IMR-90 (cell line): ENCODE results near the gene PDLIM1. TPM values are rescaled to one million over a fixed set of nuclear protein-coding genes. Genes with fewer than 3 reads are reported as not detected.

Experiments
- ATAC-seq: fragments of 200-7000 bp; cut with Tn5 transposase; 2 replicates; pipeline ENCODE4 v1.9.1; 2020; ENCODE audit warnings: low read depth, mild to moderate bottlenecking, moderate library complexity
- BruUV-seq: library from RNA; stranded (reverse); fragments of 400-500 nt; replicated peaks from 2 replicates; lab custom pipeline; 2021; lab: Mats Ljungman, UMichigan
- CTCF ChIA-PET: fragments of 300-600 bp; formaldehyde crosslinking; extraction: SDS; loops from one replicate; lab custom pipeline; 2021; ENCODE audit warnings: antibody characterized with exemption; lab: Yijun Ruan, JAX
- POLR2A ChIA-PET: fragments of 300-600 bp; sonication (Branson Sonifier 250); formaldehyde crosslinking; loops from one replicate; lab custom pipeline; 2022; ENCODE audit warnings: antibody characterized with exemption; ENCODE audit not compliant: unreplicated experiment; lab: Charles Lee
- DNase-seq: peaks from one replicate; pipeline ENCODE4 v3.0.0; 2013
- H2AFZ ChIP-seq: replicated peaks from 2 replicates; pipeline ENCODE3; 2013; ENCODE audit warnings: low read length, mild to moderate bottlenecking; ENCODE audit not compliant: poor library complexity
- H2AK5ac ChIP-seq: 2 replicates; pipeline ENCODE4 v1.6.1; 2013; ENCODE audit warnings: low read depth, low read length, inconsistent platforms
- H2AK9ac ChIP-seq: replicated peaks from 2 replicates; pipeline ENCODE3; 2013; ENCODE audit warnings: mild to moderate bottlenecking, low read depth, low read length, moderate library complexity; ENCODE audit not compliant: poor library complexity
- H2BK120ac ChIP-seq: 2 replicates; pipeline ENCODE4 v1.6.1; 2013; ENCODE audit warnings: low read depth, low read length, inconsistent platforms
- H2BK15ac ChIP-seq: 3 replicates; pipeline ENCODE4 v1.6.1; 2013; ENCODE audit warnings: low read depth, low read length, inconsistent platforms
- H2BK20ac ChIP-seq: 2 replicates; pipeline ENCODE4 v1.6.1; 2013; ENCODE audit warnings: low read depth, mild to moderate bottlenecking, inconsistent platforms, low read length, moderate library complexity
- H2BK5ac ChIP-seq: 2 replicates; pipeline ENCODE4 v1.6.1; 2013; ENCODE audit warnings: mild to moderate bottlenecking, low read depth, low read length, inconsistent platforms; ENCODE audit not compliant: poor library complexity, severe bottlenecking
- H3K14ac ChIP-seq: replicated peaks from 2 replicates; pipeline ENCODE4 v1.6.1; 2013; ENCODE audit warnings: low read depth, low read length, inconsistent platforms
- H3K18ac ChIP-seq: 2 replicates; pipeline ENCODE4 v1.6.1; 2013; ENCODE audit warnings: low read depth, low read length, control low read depth
- H3K23ac ChIP-seq: 2 replicates; pipeline ENCODE4 v1.6.1; 2013; ENCODE audit warnings: low read depth, low read length, inconsistent platforms
- H3K27ac ChIP-seq: 2 replicates; pipeline ENCODE4 v1.5.1; 2013; ENCODE audit warnings: mild to moderate bottlenecking, control low read depth, low read length; ENCODE audit not compliant: insufficient read depth
- H3K27me3 ChIP-seq: 2 replicates; pipeline ENCODE4 v1.6.1; 2013; ENCODE audit warnings: low read length; ENCODE audit not compliant: control insufficient read depth, insufficient read depth
- H3K36me3 ChIP-seq: 2 replicates; pipeline ENCODE4 v1.6.1; 2013; ENCODE audit warnings: low read length, mixed read lengths; ENCODE audit not compliant: control insufficient read depth, insufficient read depth
- H3K4ac ChIP-seq: 2 replicates; pipeline ENCODE4 v1.6.1; 2013; ENCODE audit warnings: low read depth, low read length, inconsistent platforms
- H3K4me1 ChIP-seq: 2 replicates; pipeline ENCODE4 v1.6.1; 2013; ENCODE audit warnings: low read length, mixed read lengths; ENCODE audit not compliant: control insufficient read depth, insufficient read depth
- H3K4me2 ChIP-seq: 2 replicates; pipeline ENCODE4 v1.6.1; 2013; ENCODE audit warnings: low read depth, mild to moderate bottlenecking, control low read depth, low read length, moderate library complexity
- H3K4me3 ChIP-seq: 2 replicates; pipeline ENCODE4 v1.5.1; 2013; ENCODE audit warnings: low read depth, mild to moderate bottlenecking, control low read depth, low read length, moderate library complexity; ENCODE audit not compliant: insufficient read depth
- H3K56ac ChIP-seq: 2 replicates; pipeline ENCODE4 v1.6.1; 2013; ENCODE audit warnings: low read length, inconsistent platforms; ENCODE audit not compliant: insufficient read depth; ENCODE audit errors: extremely low read depth
- H3K79me1 ChIP-seq, 2 experiments: 2 replicates each; pipeline ENCODE4 v1.6.1; 2013; ENCODE audit warnings: low read length in 2 of 2, inconsistent platforms in 1 of 2, low read depth in 1 of 2
- H3K9ac ChIP-seq: 2 replicates; pipeline ENCODE4 v1.6.1; 2013; ENCODE audit warnings: low read depth, low read length, control low read depth
- H3K9me1 ChIP-seq: 2 replicates; pipeline ENCODE4 v1.6.1; 2013; ENCODE audit warnings: low read length, inconsistent platforms; ENCODE audit not compliant: insufficient read depth
- H3K9me3 ChIP-seq: 2 replicates; pipeline ENCODE4 v1.6.1; 2013; ENCODE audit warnings: low read length; ENCODE audit not compliant: control insufficient read depth, insufficient read depth
- H4K20me1 ChIP-seq: 2 replicates; pipeline ENCODE4 v1.6.1; 2013; ENCODE audit warnings: low read length, inconsistent platforms; ENCODE audit not compliant: insufficient read depth
- H4K5ac ChIP-seq: 2 replicates; pipeline ENCODE4 v1.6.1; 2013; ENCODE audit warnings: mild to moderate bottlenecking, low read depth, low read length, control low read depth
- H4K8ac ChIP-seq, 2 experiments: 2 replicates each; pipeline ENCODE4 v1.6.1; 2013; ENCODE audit warnings: low read depth in 2 of 2, low read length in 2 of 2, control low read depth in 1 of 2, inconsistent platforms in 1 of 2
- H4K91ac ChIP-seq: 2 replicates; pipeline ENCODE4 v1.6.1; 2013; ENCODE audit warnings: low read depth, low read length, inconsistent platforms; ENCODE audit not compliant: insufficient read depth
- BHLHE40 ChIP-seq: fragments of 150-350 bp; IDR thresholded peaks from 2 replicates; pipeline ENCODE4 v1.6.1; 2016; ENCODE audit warnings: mild to moderate bottlenecking, low read depth, low read length
- MAZ ChIP-seq: IDR thresholded peaks from 2 replicates; pipeline ENCODE4 v1.6.1; 2012; ENCODE audit warnings: low read depth, mild to moderate bottlenecking, low read length, improper control_type of control experiment, moderate library complexity, borderline replicate concordance
- RFX5 ChIP-seq: IDR thresholded peaks from 2 replicates; pipeline ENCODE4 v1.8.0; 2012; ENCODE audit warnings: low read depth, mild to moderate bottlenecking, low read length, moderate library complexity
- SMC3 ChIP-seq: fragments of 150-350 bp; IDR thresholded peaks from 2 replicates; pipeline ENCODE4 v1.6.1; 2016; ENCODE audit warnings: low read depth, mild to moderate bottlenecking, antibody characterized with exemption, low read length, moderate library complexity
- WGBS, 2 experiments: methylation state at CpG; one replicate each; pipeline versions ENCODE4 v1.1.5 to v1.1.7; 2013; ENCODE audit warnings: missing lambda C conversion rate in 2 of 2; ENCODE audit not compliant: insufficient read length in 1 of 2; ENCODE audit errors: extremely low coverage in 2 of 2; 5-methylcytosine and 5-hydroxymethylcytosine counted together
- dilution Hi-C: fragments of 300-500 bp; cut with HindIII; formaldehyde crosslinking; loops from one replicate; pipeline ENCODE4 v1.14.3; 2018; ENCODE audit warnings: low sequenced_read_pairs; ENCODE audit not compliant: unreplicated experiment
- in situ Hi-C: fragments of 300-500 bp; cut with MboI; formaldehyde crosslinking; loops from 3 replicates; pipeline ENCODE4 v1.14.3; 2019; ENCODE audit warnings: low sequenced_read_pairs, inconsistent platforms, mixed read lengths
- intact Hi-C: fragments of 100-400 bp; cut with micrococcal nuclease; formaldehyde crosslinking; loops from 2 replicates; pipeline ENCODE4 v1.10.0; 2022
- polyA plus RNA-seq, 3 experiments: library from polyadenylated mRNA; depleted of rRNA; stranded (reverse); fragments of >200 nt; gene quantifications; 2 replicates each; pipeline ENCODE4 v1.2.3, GENCODE V29; 2012; ENCODE audit warnings: low replicate concordance in 1 of 3
- total RNA-seq: library from RNA; depleted of rRNA; stranded (reverse); fragments of >200 nt; gene quantifications from 2 replicates; pipeline ENCODE4 v1.2.3, GENCODE V29; 2012

The PDLIM1 gene
- total and polyA plus RNA-seq, 2 of the 4 experiments (the other 2 are of a cell fraction): 30.1 to 187 TPM

DNA sequence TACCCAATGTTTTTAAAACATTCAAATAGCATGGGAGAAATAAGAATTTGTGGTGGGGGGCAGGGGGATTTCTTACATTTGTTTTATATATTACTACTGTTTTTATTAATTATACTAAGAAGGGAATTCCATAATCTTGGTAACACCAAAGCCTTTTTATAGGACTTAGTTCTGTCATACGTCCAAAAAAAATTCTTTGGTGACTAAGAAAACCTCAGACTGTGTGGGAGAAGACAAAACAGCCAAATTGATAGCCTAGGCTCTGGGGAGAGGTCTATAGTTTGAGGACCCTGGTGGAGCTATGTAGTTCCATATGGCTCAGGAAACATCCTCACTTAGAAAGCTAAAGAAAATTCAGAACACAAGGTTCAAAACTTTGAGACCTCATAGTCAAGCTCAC lies 73.3 kb downstream of the PDLIM1 start:
- Histone ChIP-seq H2BK120ac (no peak overlapping the region), H3K4me2 (no peak overlapping the region), H3K4me3 (no peak overlapping the region), H2BK5ac (no peak overlapping the region), H2BK15ac (peak overlapping the region; percentile 24; the same call in 1 of the 3 replicates), H3K9ac (no peak overlapping the region), H3K4ac (no peak overlapping the region), H3K18ac (peak overlapping the region; percentile 59; the same call in 1 of the 2 replicates), H3K79me1 (no peaks in the 10 kb centered on the region), H4K91ac (no peak overlapping the region), H3K27ac (no peak overlapping the region), H3K9me1 (peaks cover 4% of the 10 kb centered on the region; the same call in 1 of the 2 replicates), H3K14ac (0 out of 2 replicates have a peak overlapping the region, but pooled peaks have one; percentile 1), H2AK5ac (no peak overlapping the region), H3K27me3 (no peaks in the 10 kb centered on the region), H4K5ac (no peak overlapping the region), H3K9me3 (no peaks in the 10 kb centered on the region; the same call in 1 of the 2 replicates), H3K4me1 (peaks cover 12% of the 10 kb centered on the region), H3K56ac (no peak overlapping the region), H4K20me1 (no peaks in the 10 kb centered on the region), H3K36me3 (peaks cover 3% of the 10 kb centered on the region; the same call in 1 of the 2 replicates), H3K23ac (no peak overlapping the region), H2AFZ (no peak overlapping the region), H2BK20ac (0 out of 2 replicates have a peak overlapping the region, but pooled peaks have one; percentile 13), H2AK9ac (no peak overlapping the region), H4K8ac (no peak overlapping the region)
- dilution Hi-C loops: no loop called here
- in situ Hi-C loops: no loop called here
- ATAC-seq (0 out of 2 replicates have a peak, but pooled peaks have one; percentile 21), DNase-seq (peak; percentile 35)
- intact Hi-C loops: no loop called here
- BruUV-seq: no TSS peak
- CTCF ChIA-PET: interaction anchor here (0.6 to 1.2 kb wide), 2 partner anchors 26 to 143 kb away, joined by 3 read pairs; no protein-coding TSS in a partner anchor
- POLR2A ChIA-PET: no interaction called here
- WGBS, 2 experiments: no CpG with 5 or more reads among the region's 1 CpG
- TF ChIP-seq BHLHE40 (no peak), RFX5 (no peak), MAZ (no peak), SMC3 (no peak)
